ENCODE measurements around the gene SLC22A1.

- TF ChIP-seq EZH2 (IDR thresholded peaks at IDR 0.05; ENCODE audit: borderline replicate concordance): no peak
- no peak for TF ChIP-seq CTCF (IDR thresholded peaks at IDR 0.05; ENCODE audit: poor library complexity)
These were observed 4.5 kb upstream of the SLC22A1 start for GRCh38 chr6:160117137-160117536.
